Measurements from ENCODE around the gene DNASE2. TPM values are rescaled to one million over a fixed set of nuclear protein-coding genes. Genes with fewer than 3 reads are reported as not detected.

DNASE2 gene
- total RNA-seq, 2 experiments from 2014 or later: 10.4 to 11.1 TPM

- no peak overlapping the region for H3K27ac Mint-ChIP-seq
- ChIA-PET CTCF (interaction anchor here (0.7 to 1.0 kb wide), 2 partner anchors 13 to 93 kb away, joined by 4 to 5 read pairs; no protein-coding TSS in a partner anchor), POLR2A (interaction anchor here (0.5 to 0.9 kb wide), 2 partner anchors 10 to 113 kb away, joined by 3 to 4 read pairs; partner anchors contain the start of gene DNASE2)
- H3K4me1 Mint-ChIP-seq (ENCODE audit: low read depth): peaks cover 13% of the 10 kb centered on the region
- H3K4me3 Mint-ChIP-seq: no peak overlapping the region
- intact Hi-C loops (cut with DNase I, micrococcal nuclease): no loop called here
- peaks cover 33% of the 10 kb centered on the region for H3K36me3 Mint-ChIP-seq (ENCODE audit: low read depth)
- no peak for DNase-seq
- Histone ChIP-seq H3K4me3 (ENCODE audit: low read length) (no peak overlapping the region), H3K9me3 (ENCODE audit: control insufficient read depth in 1 of 2, insufficient read depth in 1 of 2, low read length in 2 of 2) (peaks cover 0 to 19% of the 10 kb centered on the region in 2 experiments), H3K36me3 (ENCODE audit: insufficient read depth, low read length) (peaks cover 16% of the 10 kb centered on the region), H3K27me3 (ENCODE audit: control insufficient read depth in 1 of 2, insufficient read depth in 2 of 2, low read length in 2 of 2) (no peaks in the 10 kb centered on the region), H3K4me1 (ENCODE audit: insufficient read depth, low read length) (peaks cover 11% of the 10 kb centered on the region), H3K27ac (ENCODE audit: low read depth in 1 of 2, low read length in 2 of 2) (no peak overlapping the region)
- TF ChIP-seq, protein P1, sequence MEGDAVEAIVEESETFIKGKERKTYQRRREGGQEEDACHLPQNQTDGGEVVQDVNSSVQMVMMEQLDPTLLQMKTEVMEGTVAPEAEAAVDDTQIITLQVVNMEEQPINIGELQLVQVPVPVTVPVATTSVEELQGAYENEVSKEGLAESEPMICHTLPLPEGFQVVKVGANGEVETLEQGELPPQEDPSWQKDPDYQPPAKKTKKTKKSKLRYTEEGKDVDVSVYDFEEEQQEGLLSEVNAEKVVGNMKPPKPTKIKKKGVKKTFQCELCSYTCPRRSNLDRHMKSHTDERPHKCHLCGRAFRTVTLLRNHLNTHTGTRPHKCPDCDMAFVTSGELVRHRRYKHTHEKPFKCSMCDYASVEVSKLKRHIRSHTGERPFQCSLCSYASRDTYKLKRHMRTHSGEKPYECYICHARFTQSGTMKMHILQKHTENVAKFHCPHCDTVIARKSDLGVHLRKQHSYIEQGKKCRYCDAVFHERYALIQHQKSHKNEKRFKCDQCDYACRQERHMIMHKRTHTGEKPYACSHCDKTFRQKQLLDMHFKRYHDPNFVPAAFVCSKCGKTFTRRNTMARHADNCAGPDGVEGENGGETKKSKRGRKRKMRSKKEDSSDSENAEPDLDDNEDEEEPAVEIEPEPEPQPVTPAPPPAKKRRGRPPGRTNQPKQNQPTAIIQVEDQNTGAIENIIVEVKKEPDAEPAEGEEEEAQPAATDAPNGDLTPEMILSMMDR (IDR thresholded peaks at IDR 0.05): no peak
- peaks cover 5% of the 10 kb centered on the region for H3K9me3 Mint-ChIP-seq
- H3K27me3 Mint-ChIP-seq: no peaks in the 10 kb centered on the region
- ATAC-seq (ENCODE audit: poor library complexity): no peak
Measured at GRCh38 chr19:12871681-12872080, 9.6 kb downstream of the DNASE2 start.

- peak overlapping the region; percentile 31 for H3K4me3 Mint-ChIP-seq
- H3K4me1 ChIP-seq (ENCODE audit: insufficient read depth, low read length): peaks cover 11% of the 10 kb centered on the region
- DNase-seq (no peak), ATAC-seq (ENCODE audit: poor library complexity) (no peak)
- TF ChIP-seq, protein P1 (IDR thresholded peaks at IDR 0.05): no peak
- CTCF ChIA-PET: no interaction called here
- H3K4me3 ChIP-seq (ENCODE audit: low read length): no peak overlapping the region
- POLR2A ChIA-PET: no interaction called here
- intact Hi-C loops (cut with DNase I, micrococcal nuclease): no loop called here
- no peak overlapping the region for H3K27ac ChIP-seq (ENCODE audit: low read depth in 1 of 2, low read length in 2 of 2)
- H3K36me3 ChIP-seq (ENCODE audit: insufficient read depth, low read length): no peaks in the 10 kb centered on the region
- H3K9me3 ChIP-seq (ENCODE audit: control insufficient read depth in 1 of 2, insufficient read depth in 1 of 2, low read length in 2 of 2): peaks cover 0 to 7% of the 10 kb centered on the region in 2 experiments
- no peaks in the 10 kb centered on the region for H3K27me3 ChIP-seq (ENCODE audit: control insufficient read depth in 1 of 2, insufficient read depth in 2 of 2, low read length in 2 of 2)
- H3K27me3 Mint-ChIP-seq: peaks cover 7% of the 10 kb centered on the region
- H3K36me3 Mint-ChIP-seq (ENCODE audit: low read depth): peaks cover 16% of the 10 kb centered on the region
- H3K27ac Mint-ChIP-seq: no peak overlapping the region
- H3K9me3 Mint-ChIP-seq: peaks cover 5% of the 10 kb centered on the region
- peaks cover 15% of the 10 kb centered on the region for H3K4me1 Mint-ChIP-seq (ENCODE audit: low read depth)
Measured at GRCh38 chr19:12868540-12869112, 12.6 kb downstream of the DNASE2 start.

GRCh38 chr19:12867120-12868099 is 13.8 kb downstream of the DNASE2 start:
- Mint-ChIP-seq H3K4me1 (ENCODE audit: low read depth) (peaks cover 15% of the 10 kb centered on the region), H3K36me3 (ENCODE audit: low read depth) (peaks cover 7% of the 10 kb centered on the region), H3K27ac (no peak overlapping the region), H3K4me3 (peak overlapping the region; percentile 77), H3K27me3 (peaks cover 7% of the 10 kb centered on the region), H3K9me3 (peaks cover 3% of the 10 kb centered on the region)
- Histone ChIP-seq H3K9me3 (ENCODE audit: control insufficient read depth in 1 of 2, insufficient read depth in 1 of 2, low read length in 2 of 2) (no peaks in the 10 kb centered on the region), H3K36me3 (ENCODE audit: insufficient read depth, low read length) (no peaks in the 10 kb centered on the region), H3K27me3 (ENCODE audit: control insufficient read depth in 1 of 2, insufficient read depth in 2 of 2, low read length in 2 of 2) (no peaks in the 10 kb centered on the region), H3K4me1 (ENCODE audit: insufficient read depth, low read length) (peaks cover 11% of the 10 kb centered on the region), H3K4me3 (ENCODE audit: low read length) (peak overlapping the region; percentile 51), H3K27ac (ENCODE audit: low read depth in 1 of 2, low read length in 2 of 2) (no peak overlapping the region)
- intact Hi-C loops (cut with DNase I, micrococcal nuclease): no loop called here
- POLR2A ChIA-PET: interaction anchor here (1.4 kb wide), 1 partner anchor 23 kb away, joined by 5 read pairs; the partner anchor contains the start of gene GCDH
- TF ChIP-seq, protein P1 (IDR thresholded peaks at IDR 0.05): no peak
- DNase-seq (peak; percentile 33 to 83 (median 56)), ATAC-seq (ENCODE audit: poor library complexity) (peak; percentile 79)
- CTCF ChIA-PET: no interaction called here
